Inflammatory macrophage treated with lipopolysaccharide for 1 hour (primary cell): ENCODE data around the gene PITHD1.
A peak's percentile ranks its signal among the peaks of the same experiment; 100 is the strongest.
"Not testable (repeated sequence)": the region's sequence is repeated elsewhere in the genome, so short reads cannot be mapped to it uniquely, and the experiment has no call there.

ENCODE experiments used
- DNase-seq, 2 donors: peaks; one replicate each; pipeline ENCODE4 v3.0.0-alpha.2; 2020 to 2022

PITHD1 gene

GRCh38 chr1:23774174-23774880, 3.9 kb upstream of the PITHD1 start:
- DNase-seq = no peak

GRCh38 chr1:23776217-23776616, 2.0 kb upstream of the PITHD1 start:
- no peak for DNase-seq

GRCh38 chr1:23779826-23780371, 1.7 kb downstream of the PITHD1 start:
- DNase-seq = peak in 1 of 2 donors; percentile 23

GRCh38 chr1:23783141-23783540, 4.9 kb downstream of the PITHD1 start:
- not testable (repeated sequence) for DNase-seq

- no peak for DNase-seq
Measured at GRCh38 chr1:23784846-23785245, 6.6 kb downstream of the PITHD1 start.

GRCh38 chr1:23787701-23788100, 9.5 kb downstream of the PITHD1 start:
- no peak for DNase-seq

GRCh38 chr1:23788695-23789094, 10.5 kb downstream of the PITHD1 start:
- no peak for DNase-seq

- DNase-seq = peak; percentile 91 to 95
Measured at GRCh38 chr1:23790696-23791515, 12.7 kb downstream of the PITHD1 start, which contains the start of gene LYPLA2. Gene LYPLA2 (plus strand): TSS chr1:23791145. CDS start chr1:23792683, 1,538 bp downstream.

GRCh38 chr1:23791516-23792047, 13.4 kb downstream of the PITHD1 start:
- no peak for DNase-seq

GRCh38 chr1:23792151-23792945, 14.1 kb downstream of the PITHD1 start:
- DNase-seq = no peak

- DNase-seq = no peak
Measured at GRCh38 chr1:23793018-23793781, 15.0 kb downstream of the PITHD1 start.

- DNase-seq = no peak
Measured at GRCh38 chr1:23793861-23794731, 15.9 kb downstream of the PITHD1 start.

- DNase-seq = not testable (repeated sequence)
Measured at GRCh38 chr1:23794732-23795182, 16.5 kb downstream of the PITHD1 start.

GRCh38 chr1:23795676-23796465, 17.7 kb downstream of the PITHD1 start:
- no peak for DNase-seq

GRCh38 chr1:23796466-23797271, 18.5 kb downstream of the PITHD1 start:
- DNase-seq = no peak

- no peak for DNase-seq
Measured at GRCh38 chr1:23797478-23798448, 19.5 kb downstream of the PITHD1 start.

- DNase-seq = no peak
Measured at GRCh38 chr1:23798662-23799142, 20.5 kb downstream of the PITHD1 start.

GRCh38 chr1:23799255-23799569, 21.0 kb downstream of the PITHD1 start:
- no peak for DNase-seq
